ENCODE data around the gene DGKG.
A peak's percentile ranks its signal among the peaks of the same experiment; 100 is the strongest.

Gene DGKG

DNA sequence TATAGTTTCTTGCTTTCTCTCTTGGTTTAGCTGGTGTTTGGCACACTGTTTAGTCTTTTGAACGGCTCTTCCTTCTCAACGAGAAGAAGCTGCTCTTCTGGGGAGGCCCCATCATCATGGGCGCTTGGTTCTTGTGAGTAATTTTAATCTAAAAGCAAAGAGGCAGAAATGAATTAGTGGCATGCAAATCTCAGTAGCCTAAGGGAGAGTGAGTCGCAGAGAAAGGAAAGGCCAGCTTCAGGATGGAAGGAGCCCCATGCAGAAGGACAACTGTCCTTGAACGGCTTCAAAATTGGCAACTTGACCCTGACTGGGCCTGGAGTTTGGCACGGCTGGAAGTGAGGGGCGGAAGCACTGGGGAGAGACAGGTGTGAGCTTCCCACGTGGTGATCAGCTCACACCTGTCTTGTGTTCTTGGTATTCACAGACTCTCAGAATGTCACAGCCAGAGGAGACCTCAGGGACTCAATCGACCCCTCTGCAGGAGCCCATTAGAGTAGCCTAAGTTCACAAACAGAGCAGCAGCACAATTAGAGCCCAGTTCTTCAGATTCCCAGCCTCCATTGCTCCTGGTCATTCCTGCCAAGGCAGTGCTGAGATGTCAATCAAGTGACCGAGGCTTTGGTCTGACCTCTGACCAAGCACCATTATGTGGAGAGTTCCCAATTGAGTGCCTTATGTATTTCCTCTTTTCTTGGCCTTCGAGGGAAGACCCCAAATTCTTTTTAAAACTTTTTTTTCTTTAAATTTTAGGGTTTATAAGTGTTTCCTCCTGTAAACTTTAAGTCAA is 211.8 kb downstream of the DGKG start:
- DNase-seq, result no peak

DNA sequence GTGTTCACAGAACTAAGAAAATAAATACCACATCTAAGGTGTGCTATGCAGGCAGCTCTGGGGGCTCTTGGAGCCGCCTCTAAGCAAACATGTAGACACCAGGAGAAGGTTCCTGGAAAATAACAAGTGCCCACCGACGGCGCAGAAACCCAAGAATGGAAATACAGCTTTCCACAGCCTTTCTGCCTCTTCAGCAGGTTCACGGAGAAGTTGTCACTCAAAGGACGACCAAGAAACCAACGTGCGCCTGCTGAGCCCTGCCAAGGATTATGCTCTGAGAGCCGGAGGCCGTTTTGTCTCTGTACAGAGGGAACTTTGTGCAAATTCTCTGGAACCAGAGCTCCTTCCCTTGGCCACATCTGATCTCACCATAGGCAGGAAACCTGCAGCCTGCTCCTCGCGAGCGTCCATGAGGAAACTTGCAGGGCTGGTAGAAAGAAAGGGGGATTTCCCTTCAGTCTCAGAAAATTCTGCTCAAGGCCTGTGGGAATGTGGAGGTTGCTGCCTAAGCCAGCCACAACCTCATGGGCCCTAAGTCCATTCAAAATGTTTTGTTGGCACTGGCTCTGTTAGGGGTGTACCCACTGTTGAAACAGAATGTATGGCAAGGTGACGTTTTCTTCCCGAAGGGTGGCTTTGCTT is 212.6 kb downstream of the DGKG start:
- no peak for DNase-seq

DNA sequence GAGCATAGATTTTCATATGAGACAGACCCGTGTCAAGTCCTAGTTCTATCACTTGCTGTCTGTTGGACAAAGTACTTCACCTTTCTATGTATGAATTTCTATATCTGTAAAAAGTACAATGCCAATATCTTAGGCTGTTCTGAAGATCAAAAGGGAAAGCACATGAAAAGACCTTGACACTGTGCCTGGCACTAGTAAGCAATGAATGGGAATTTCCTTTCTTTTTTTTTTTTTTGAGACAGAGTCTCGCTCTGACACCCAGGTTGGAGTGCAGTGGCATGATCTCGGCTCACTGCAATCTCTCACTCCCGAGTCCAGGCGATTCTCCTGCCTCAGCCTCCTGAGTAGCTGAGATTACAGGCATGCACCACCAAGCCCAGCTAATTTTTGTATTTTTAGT is 217.8 kb downstream of the DGKG start:
- DNase-seq, result no peak

DNA sequence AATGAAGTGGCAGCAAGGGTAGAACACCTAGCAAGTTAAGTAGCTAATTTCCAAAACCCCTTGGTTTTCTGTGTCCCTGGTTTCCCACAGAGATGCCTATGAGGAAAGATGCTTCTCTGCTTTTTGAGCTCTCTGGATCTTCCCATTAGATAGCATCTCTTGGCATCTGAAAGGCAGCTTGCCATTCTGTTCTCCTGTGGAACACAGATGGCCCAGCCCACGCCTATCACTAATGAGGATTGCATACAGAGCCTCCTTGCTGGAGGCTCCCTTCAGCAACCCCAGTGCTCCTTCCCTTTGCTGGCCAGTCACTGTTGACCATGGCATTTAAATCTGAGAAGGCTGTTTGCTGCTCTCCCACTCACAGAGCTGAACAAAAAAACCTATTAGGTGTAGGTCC is 218.8 kb downstream of the DGKG start:
- peak in 25 of 56 donors; percentile 9 to 67 (median 24) for DNase-seq

DNA sequence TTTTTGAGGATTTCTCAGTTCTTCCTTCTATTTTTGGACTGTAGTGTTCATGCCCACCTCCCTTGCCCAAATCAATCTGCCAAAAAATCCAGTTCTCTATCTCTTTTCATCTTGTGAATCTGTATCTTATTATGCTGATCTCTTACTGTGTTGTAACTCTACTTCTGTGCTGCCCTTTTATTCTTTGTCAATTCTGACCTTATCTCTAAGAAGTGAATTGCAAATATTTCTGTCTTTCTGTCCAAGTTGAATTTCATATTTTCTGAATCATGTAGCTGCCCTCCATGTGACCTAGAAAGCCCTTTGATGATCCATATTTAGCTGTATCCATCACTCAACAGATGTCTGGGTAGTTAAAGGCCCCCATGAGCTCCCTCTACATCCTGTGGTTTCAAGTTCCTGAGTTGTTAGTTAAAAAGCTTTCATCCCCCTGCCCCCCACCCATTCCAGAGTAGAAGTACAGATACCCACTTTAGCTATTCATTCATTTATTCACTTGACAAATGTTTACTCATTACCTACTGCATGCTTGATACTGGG is 219.6 kb downstream of the DGKG start:
- DNase-seq, result no peak

DNA sequence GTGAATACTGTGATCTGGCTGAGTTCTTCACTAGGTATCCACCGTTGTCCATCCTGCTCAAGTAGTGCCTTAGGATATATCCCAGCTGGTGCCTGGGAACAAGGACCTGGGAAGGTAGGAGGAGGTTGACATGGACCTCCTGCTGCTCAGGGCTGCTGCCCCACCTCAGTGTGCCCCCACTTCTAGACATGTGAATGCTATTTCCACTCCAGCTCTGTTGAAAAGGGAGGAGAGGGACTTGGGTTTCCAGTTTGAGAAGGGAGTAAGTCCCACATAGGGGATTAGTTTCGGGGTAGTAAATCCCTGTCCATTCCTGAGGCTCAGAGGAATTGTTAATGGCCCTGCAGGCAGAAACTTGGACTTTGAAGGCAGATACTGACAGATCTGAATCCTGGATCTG is 220.2 kb downstream of the DGKG start:
- no peak for DNase-seq

DNA sequence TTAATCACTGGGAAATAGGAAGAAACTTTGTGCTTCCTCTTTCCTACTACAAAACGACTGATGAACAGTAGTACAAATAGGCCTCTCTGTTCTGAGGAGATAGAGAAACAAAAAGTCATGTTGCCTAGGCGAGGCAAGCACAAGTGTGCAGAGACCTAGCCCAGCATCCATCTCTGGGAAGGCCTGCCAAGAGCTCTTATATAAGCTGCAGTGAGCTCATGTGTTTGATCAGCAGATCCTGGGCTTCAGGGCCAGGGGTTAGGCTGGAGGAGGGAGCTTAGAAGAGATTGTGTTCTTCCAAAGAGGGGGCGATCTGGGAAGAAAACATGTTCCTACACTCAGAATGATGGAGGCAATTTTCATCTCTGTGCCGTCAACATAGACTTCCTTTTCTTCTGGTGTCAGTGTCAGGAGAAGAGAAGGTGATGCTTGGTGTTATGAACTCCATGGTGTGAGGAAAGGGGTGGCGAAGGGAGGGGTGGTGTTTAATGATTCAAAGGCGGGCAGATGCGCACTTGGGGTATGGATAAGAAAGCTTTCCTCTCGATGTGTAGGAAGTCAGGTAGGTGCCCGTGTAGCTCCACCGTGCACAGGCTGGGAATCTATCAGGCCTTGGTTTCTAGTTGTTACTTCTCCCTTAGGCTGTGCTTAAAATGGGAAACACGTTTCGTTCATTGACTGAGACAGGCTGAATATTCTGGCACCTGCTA is 223.6 kb downstream of the DGKG start:
- DNase-seq, result peak in 21 of 56 donors; percentile 7 to 64 (median 21)

DNA sequence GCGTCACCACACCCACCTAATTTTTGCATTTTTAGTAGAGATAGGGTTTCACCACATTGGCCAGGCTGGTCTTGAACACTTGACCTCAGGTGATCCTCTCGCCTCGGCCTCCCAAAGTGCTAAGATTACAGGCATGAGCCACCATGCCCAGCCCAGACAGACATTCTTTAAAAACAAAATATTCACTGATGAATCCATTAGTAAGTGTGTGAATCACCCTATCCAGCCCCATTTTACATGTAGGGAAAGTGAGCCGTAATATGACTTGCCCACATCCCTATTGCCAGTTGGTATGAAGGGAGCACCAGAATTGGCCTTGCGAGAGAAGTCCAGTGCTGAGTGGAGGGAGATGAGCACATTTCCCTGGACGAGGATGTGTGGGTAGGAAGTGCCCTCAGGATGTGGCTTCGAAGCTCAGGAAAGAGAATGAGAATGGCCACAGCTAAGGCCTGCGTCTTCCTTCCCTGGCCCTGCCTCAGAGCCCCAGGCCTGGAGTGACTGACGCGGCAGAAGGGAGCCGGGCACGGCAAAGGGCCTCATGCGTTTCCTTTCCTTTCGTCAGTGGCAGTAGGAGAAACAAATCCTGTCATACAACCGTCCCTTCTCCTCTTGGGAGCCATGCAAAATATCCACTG is 224.9 kb downstream of the DGKG start:
- no peak for DNase-seq

DNA sequence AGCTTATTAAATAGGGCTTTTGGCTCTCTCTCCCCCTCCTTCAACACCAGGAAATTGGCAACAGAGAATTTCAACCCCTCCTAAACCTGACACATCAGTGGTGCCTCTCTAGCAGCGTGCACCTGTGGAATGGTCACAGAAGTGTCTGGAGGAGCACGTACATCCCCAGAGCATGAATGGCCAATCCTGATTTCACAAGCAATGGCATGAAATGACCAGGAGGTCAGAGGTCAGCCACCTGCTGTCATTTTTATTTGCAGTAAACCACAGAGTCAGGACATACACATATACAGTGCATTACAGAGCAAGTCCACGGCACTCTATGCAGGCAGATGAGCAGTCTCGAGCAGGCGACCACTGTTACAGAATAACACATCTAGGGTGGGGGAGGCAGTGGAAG is 228.1 kb downstream of the DGKG start:
- no peak for DNase-seq

DNA sequence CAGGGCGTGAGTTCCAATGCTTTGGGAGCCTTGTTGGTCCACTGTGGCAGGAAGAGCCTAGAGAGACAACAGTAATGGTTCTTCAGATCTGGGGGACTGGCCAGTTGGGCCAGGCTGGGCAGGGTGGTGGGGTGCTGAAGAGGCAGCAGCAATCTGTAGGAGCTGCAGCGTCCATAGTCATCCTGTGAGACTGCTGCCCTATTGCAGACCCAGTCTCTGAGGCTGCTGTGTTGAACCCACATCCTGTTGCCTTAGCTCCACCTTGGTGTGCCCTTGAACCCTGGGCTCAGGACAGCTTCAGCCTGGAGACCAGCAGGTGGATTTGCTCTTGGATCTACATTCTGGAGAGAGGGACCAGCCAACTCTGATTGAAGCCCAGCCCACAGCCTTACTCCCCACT is 229.5 kb downstream of the DGKG start:
- no peak for DNase-seq

DNA sequence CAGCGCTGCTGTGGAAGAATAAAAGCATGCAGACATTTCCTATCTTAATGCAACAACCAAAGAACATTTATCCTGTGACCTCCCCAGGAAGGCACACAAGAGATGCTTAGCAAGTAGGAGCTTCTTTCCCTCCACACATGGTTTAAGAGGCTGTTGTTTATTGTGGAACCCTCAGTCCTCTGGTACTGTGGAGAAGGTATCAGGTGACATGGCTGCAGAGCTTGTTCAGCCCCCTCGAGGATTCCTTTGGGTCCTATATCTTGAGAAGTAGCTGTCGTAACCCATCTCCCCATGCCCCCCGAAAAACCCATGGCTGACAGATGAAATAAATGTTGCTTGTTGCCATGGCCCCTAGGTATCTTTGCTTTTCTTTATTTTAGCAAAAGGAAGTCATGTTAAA is 232.8 kb downstream of the DGKG start:
- DNase-seq, result no peak

DNA sequence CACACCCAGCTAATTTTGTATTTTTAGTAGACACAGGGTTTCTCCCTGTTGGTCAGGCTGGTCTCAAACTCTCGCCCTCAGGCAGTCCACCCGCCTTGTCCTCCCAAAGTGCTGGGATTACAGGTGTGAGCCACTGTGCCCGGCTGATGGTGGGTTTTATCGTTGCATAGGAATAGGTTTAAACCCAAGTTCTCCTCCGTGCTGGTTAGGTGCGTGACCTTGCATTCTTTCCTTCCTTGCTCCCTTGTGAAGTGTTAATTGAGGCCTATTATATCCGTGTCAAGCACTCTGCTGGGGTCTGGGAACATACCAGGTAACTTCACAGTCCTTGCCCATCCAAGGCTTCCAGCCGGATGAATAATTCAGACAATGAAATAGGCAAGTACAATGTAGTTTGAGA is 233.9 kb downstream of the DGKG start:
- no peak for DNase-seq

DNA sequence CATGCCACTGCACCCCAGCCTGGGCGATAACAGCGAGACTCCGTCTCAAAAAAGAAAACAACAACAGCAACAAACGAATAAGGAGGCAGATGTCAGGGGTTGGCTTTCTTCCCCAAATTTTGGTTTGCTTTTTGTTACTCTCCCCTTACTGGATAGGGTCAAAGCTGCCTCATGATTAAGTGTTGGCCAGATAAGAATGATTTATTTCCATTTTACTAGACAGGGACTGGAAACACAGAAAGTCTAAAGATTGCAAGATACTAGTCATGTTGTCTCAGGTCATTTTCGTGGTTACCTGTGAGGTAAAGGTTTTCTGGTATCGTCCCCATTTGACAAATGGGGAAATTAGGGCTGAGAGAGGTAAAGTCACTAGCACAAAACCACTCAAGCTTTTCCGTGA is 234.6 kb downstream of the DGKG start:
- no peak for DNase-seq

DNA sequence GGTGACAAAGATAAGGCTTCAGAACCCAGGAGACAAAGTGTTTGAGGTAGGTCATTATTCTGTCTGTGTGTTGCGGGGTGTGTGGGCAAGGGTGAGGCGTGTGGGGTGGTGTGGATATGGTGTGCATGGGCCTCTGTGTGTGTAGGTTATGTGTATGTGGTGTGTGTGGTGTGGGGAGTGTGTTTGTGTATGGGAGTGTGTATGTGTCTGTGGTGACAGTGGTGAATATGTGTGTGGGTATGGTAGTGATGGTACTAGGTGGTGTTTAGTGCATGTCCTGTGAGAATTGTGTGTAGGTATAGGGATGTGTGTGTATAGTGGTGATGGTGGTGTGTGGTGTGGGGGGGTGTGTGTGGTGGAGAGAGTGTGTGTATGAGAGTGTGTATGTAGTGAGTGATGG is 236.9 kb downstream of the DGKG start:
- no peak for DNase-seq

DNA sequence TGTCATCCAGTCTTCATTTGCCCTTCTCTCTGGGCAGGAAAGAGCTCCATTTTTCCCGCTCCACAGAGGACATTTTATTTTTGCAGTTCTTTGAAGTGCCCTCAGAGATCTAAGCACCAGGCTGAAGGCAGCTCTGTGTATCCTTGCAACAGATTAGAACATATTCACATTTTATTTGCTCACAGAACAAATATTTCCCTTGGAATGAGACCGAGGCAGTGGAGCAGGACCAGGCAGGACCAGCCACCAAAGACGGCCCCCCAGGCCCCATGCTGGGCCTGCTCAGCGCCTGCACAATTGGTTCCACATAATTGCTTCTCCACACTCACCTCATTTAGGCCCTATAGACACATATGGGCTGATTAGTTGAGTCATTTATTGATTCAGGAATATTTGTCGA is 237.4 kb downstream of the DGKG start:
- DNase-seq, result no peak

DNA sequence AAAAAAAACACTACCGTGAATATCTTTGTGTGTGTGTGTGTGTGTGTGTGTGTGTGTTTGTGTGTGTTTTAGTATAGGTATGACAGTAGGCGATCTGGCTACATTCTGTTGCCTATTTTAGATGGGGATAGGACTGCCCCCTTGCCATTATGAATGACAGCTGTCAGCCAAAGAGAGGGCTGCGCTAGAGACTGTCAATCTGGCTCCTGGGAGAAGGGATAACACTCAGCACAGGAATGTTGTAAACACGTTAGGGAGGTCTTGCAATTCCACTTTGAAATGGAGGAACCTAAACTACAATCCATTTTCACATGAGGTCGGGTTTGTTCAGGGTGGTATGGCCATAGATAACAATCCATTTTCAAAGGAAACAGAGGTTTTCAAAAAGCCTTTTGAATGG is 239.0 kb downstream of the DGKG start:
- no peak for DNase-seq

DNA sequence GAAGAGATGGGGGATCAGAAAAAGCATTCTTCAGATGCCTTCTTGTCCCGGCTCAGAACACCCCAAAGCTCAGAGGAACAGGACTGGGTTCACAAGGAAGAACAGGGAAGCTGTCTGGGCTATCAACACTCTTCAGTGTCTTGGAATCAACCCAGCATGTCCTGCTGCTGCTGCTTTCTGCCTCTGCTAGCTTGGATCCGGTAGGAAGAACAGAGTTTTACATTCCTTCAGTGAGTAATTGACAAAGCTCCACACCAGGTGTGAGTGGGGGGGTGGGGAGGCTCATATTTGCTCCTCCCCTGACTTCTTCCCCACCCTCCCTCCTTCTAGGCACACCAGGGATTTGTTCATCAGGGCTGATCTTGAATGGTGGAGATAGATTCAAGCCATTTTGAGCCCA is 240.1 kb downstream of the DGKG start:
- DNase-seq, result peak in 1 of 56 donors; percentile 18

DNA sequence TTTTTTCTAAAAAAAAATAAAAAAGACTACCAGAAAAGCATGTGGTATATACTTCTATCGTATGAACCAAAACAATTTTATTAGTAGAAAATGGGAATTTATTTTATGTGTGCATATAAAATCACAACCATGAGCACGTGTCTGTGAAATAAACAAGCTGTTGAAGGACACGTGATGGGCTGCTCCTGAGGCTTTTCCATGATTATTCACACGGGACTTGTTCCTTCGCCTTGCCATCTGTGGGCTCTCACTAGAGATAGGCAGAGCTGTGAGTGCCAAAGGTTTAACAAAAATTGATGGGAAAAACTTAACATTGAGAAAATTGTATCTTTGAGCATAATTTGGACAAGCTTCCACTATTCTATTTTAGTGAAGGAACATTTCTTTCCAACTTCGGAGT is 240.8 kb downstream of the DGKG start:
- DNase-seq, result no peak

DNA sequence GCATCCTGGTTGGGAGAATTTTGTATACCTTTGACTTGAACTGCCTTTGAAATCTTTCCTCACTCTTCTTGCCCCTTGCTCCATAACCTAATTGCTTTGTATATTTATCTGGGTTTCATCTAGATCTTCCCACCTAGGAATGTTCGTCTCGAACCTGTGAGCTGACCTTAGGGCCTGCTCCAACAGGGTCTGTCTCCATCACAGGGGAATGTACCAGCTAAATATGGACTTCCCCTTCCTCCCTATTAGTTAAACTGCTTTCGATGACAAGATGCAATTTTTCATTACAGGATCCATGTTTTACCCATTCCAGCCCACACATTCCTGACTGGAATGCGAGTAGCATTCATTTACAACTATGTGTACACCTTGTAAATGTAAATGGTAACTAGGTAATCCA is 242.5 kb downstream of the DGKG start:
- DNase-seq, result no peak

DNA sequence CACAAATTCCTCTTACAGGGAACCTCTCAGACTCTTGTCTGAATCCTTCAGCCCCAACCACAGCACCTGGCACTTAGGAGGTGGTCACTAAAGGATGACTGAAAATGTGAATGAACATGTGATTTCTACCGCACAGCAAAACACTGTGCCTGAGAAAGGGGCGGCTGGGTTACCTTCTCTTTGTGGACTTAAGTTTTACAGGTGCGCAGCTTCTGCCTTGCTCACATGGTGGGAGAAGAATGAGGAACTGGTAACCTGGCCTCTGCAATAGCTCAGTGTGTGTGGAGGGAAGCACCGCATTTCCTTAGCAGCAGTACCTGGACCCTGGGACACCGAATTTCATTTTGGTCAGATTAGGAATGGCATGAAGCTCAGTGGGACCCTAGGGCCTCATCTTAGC is 243.3 kb downstream of the DGKG start:
- DNase-seq, result no peak

DNA sequence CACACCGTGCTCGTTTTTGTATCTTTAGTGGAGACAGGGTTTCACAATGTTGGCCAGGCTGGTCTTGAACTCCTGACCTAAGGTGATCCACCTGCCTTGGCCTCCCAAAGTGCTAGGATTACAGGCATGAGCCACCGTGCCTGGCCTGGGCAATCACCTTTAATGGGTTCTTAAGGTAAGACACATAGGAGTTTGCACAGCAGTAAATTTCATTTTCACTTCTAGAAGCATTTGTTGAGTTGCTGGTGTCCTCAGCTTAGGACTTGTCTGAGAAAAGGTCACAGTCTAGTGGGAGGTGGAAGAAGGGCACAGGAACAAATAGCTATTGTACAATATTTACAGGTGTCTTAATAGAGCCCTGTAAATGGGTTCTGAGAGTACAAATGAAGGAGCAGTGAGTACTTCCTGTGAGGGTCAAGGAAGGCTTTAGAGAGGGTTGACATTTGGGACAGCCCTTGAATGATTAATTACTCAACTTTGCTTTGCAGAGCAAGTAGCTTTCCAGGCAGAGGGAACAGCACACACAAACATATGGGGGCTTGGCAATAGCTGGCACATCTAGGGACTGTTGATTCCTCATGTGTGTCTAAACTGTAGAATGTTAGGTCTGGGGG is 244.4 kb downstream of the DGKG start:
- DNase-seq, result no peak
